K562 (cell line): ENCODE results near the gene PTPN14.

Experiments used
- EZH2 ChIP-seq: IDR thresholded peaks from 2 replicates; pipeline ENCODE4 v1.6.1; 2012; ENCODE audit warnings: low read depth, mild to moderate bottlenecking, inconsistent platforms, low read length, borderline replicate concordance
- GMEB1 ChIP-seq: fragments of 250-450 bp; sonication (Bioruptor Pico); IDR thresholded peaks from 2 replicates; pipeline ENCODE4 v1.4.0; 2020; ENCODE audit warnings: mild to moderate bottlenecking
- KDM2B ChIP-seq: fragments of 250-450 bp; sonication (Bioruptor Pico); IDR thresholded peaks from 2 replicates; pipeline ENCODE4 v1.8.0; 2021; ENCODE audit warnings: mild to moderate bottlenecking, moderate library complexity

GRCh38 chr1:214378492-214378891 lies 172.9 kb downstream of the PTPN14 start:
- TF ChIP-seq GMEB1 (CRISPR knock-in tag) (no peak), KDM2B (CRISPR knock-in tag) (no peak), EZH2 (no peak)
